GM18861 (cell line): ENCODE measurements around the gene LRP1B.

Experiments
- ATAC-seq: cut with Tn5 transposase; IDR thresholded peaks from one replicate; pipeline ENCODE4 v1.9.1; 2021; ENCODE audit not compliant: unreplicated experiment

Gene LRP1B

GRCh38 chr2:142042536-142043199 lies 88.1 kb downstream of the LRP1B start:
- ATAC-seq: no peak

DNA sequence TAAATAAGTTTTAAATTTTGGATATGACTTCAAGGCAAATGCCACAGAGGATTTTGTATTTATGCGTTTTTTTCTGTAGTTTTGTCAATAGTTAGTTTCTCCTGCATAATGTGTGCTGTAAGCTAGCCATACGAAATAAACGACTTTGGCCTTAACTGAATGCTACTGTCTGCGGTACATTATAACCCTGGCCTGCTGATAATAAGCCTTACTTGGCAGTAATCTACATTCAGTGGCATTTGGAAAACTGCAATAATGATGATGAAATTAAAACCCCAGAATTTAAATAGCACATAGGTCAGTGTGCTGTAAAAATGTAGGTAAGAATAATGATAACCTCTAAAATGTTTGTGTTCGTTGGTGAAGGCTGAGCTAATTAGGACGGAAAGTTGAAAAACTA lies 88.8 kb downstream of the LRP1B start:
- no peak for ATAC-seq

GRCh38 chr2:142041105-142041504 lies 89.7 kb downstream of the LRP1B start:
- no peak for ATAC-seq

- no peak for ATAC-seq
These were observed 90.3 kb downstream of the LRP1B start for GRCh38 chr2:142040556-142040955.

DNA sequence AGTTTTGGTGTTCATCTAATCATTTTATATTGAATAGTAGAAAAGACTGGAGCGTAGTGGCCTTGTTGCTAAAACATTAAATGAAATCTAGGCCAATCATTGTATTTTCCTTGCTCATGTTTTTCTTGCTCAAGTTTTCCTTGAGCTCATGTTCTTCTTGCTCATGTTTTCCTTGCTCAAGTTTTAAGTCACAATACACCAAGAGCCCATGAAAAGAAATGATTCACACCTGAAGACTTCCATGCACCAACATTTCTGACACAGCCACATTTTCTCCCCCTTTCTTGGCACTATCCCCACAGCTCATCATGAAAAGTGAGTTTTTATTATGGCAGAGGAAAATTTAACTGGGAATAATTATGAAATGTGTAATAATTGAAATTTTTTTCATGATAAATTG lies 92.0 kb downstream of the LRP1B start:
- no peak for ATAC-seq

DNA sequence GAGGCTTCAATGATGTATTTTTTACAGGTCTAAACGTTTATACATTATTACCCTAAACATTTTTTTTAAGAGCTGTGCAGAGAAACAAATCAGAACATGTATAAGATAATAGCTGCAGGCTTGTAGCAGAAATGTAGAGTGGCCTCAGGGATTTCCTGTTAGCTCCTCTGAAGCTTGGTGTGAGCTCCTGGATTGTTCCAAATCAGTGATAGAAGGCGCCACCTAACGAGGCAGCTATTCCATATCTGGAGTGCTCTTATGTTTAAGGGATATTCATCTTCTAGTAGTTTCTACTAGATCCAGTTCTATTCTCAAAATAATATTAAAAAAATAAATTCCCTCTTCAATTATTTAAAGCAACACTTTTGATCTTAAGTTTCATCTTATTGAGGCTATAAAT lies 93.1 kb downstream of the LRP1B start:
- ATAC-seq: no peak

DNA sequence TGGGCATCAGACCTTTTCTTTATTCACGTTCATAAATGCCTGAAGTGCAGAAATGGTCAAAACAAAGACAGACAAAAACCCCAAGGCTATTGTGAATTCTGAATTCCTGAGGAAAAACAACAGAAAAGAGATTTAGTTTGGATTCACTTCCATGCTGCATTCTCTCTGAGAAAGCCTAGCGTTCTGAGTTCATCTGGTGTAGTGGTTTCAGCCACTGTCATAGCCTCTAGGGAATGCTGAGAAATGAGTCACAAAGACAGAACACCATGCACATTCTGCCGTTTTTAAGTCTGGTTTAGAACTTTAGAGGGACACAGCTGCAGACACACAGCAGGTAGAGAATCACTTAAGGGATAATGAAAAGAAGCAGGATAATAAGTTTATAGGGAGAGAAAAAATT lies 93.8 kb downstream of the LRP1B start:
- no peak for ATAC-seq

DNA sequence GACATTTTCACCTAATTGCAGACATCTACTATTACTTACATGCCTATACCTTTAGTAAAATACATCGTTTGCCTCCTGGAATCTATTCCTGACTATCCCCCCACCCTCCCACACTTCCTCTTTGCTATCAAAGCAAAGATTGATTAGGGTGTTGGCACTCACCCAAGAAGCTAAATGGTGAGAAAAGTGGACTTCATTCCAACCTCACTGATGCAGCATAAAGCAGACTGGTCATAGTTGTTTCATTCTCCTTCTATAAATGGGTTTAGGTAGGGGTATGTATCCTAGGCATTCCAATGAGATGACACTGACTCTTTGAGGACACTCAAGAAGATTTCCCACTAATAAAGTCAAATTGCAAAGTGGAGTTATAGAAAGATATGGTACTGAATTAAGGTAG lies 97.4 kb downstream of the LRP1B start:
- no peak for ATAC-seq

DNA sequence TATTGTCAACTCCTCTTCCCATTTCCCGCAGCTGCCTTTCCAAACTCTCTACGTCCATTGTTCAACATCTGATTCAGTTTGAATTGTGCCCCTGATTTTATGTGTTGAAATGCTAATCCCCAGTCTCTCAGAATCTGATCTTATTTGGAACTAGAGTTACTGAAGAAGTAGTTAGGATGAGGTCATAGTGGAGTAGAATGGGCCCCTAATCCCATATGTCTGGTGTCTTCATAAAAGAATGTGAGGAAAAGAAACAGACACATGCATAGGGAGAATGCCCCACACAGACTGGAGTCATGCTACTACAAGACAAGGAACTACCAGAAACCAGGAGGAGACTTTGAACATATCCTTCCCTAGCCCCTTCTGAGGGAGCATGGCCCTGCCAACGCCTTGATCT lies 99.2 kb downstream of the LRP1B start:
- ATAC-seq: no peak

GRCh38 chr2:142030735-142031134 lies 100.1 kb downstream of the LRP1B start:
- ATAC-seq: no peak

GRCh38 chr2:142029974-142030373 lies 100.8 kb downstream of the LRP1B start:
- no peak for ATAC-seq

- no peak for ATAC-seq
These were observed 105.4 kb downstream of the LRP1B start for GRCh38 chr2:142025394-142025793.

DNA sequence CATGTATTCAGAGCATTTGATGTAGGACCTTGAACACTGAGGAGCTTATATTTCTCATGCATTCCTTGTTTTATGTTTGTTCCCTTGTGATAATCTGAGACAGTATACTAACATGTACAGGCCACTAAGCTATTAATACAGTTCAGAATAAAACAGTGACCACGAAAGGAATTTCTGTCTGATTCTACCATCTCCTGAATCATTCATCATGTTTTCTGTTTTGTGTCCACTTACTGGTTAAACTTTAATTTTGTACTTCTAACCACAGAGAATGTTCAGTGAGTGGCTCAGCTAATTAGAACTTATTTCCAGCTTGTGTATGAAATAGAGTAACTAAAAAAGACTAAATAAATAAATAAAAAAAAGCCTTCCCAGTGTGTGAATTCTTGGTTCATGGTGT lies 110.4 kb downstream of the LRP1B start:
- ATAC-seq: no peak

DNA sequence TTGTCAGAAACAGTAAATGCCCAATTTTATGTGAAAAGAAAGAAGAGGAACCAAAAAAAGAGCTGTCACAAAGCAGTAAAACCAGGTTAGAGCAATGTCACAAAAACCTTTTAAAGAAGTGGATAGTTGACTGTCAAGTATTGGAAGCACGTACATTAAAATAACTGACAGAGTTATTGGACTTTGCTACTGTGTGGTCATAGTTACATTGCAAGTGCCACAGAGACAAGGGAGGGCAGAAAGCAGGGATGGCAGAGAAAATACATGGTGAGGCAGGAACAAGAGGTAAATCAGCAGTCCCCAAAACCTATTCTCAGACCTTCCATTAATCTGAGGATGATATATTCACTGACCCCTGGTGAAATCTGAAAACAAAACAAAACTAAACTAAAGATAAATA lies 116.3 kb downstream of the LRP1B start:
- no peak for ATAC-seq

- no peak for ATAC-seq
These were observed 118.0 kb downstream of the LRP1B start for GRCh38 chr2:142012797-142013196.

- ATAC-seq: no peak
These were observed 120.1 kb downstream of the LRP1B start for GRCh38 chr2:142010477-142011270.

GRCh38 chr2:142008135-142008744 lies 122.6 kb downstream of the LRP1B start:
- ATAC-seq: no peak

DNA sequence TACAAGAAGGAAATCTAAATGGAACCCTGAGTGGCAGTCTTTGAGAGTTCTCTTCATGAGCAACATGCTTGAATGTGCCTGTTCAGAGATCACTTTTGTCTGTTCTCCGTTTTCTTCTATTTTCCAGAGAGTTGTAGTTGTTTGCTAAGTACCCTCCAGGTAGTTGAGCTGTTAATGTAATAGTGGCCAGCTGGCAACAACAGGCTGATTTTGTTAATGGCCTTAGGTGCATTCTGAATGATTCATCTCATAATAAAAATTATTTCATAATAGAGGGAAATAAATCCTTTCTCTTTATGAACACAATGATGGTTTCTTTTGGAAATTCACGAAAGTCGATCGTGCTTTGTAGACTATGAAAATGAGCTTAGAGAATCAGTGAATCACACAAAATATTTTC lies 136.8 kb downstream of the LRP1B start:
- no peak for ATAC-seq

DNA sequence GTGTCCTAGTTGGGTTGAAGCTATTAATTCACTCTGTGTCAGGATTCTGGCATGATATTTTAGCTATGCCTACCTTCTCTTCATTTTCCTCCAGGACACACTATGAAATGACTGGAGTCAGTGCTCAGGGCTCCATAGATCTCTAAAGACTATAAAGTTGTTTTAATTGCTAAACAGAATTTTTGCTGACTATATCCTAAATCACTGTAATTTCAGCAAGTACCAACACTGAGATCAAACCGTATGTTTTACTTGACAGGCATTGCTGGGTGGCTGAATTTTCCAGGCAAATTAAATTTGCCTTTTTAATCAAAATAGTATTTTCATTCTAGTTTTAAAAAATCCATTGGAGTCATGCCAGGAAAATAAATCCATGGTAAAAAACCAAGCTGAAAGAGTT lies 138.1 kb downstream of the LRP1B start:
- no peak for ATAC-seq

DNA sequence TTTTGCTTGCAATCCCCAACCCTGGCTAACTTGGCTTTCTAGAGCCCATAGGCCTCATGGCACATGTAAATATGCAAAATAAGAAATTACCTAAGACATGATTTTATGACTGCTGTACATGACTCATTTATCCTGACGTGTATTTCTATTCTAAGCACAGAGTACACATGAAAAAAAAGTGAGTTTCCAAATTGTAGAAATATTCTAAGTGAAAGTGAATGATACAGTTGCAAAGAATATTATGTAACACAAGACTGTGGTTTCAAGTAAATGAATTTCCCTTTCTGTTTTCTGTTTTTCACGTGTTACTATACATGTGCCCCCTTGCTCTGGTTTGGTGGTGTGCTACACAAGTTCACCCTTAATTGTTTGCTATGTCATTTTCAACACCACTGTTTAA lies 162.4 kb downstream of the LRP1B start:
- ATAC-seq: no peak

DNA sequence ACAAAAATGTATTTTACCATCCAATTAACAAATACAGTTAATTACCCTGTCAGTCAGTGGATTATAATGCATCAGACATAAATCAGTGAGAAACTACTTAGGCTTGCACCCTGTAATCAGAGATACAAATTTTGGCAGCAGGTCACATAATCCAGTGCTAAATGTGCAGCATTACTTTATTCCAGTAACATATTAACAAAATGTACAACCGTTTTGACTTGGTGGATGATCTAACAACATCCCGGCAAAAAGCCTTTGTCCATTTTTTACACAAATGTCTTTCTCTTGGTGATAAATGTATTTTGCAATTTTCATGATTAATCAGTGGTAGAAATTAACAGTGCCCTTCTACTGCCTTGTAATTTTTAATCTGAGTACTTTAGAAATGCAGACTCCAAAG lies 162.8 kb downstream of the LRP1B start:
- no peak for ATAC-seq

DNA sequence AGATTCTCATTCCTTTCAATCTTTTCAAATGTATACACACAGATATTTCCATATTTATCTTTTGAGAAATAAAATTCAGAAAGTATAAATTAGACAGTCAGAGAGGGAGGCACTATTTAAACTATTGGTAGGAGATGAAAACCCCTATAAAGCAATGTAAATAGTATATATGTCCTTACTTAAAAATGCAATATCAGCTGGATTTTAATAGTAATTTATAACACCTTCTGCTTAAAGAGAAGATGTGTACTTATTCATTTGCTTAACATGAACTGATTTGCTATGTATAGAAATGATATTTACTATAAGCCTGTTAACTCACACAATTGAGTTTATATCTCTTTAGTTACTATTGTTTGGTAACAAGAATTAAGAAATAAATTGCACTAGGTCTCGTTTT lies 163.3 kb downstream of the LRP1B start:
- ATAC-seq: no peak
